Suprapubic skin (tissue), 4 donors: ENCODE results near the gene CLP1. TPM values are rescaled to one million over a fixed set of nuclear protein-coding genes. Genes with fewer than 3 reads are reported as not detected.

Source experiments
- DNase-seq, 2 donors: peaks; one replicate each; pipeline ENCODE4 v3.0.0-alpha.2; 2019; ENCODE audit warnings: low spot score in 2 of 2
- H3K27ac ChIP-seq: fragments of 200-600 bp; sonication (generic); one replicate; pipeline ENCODE4 v1.5.1; 2019
- H3K27me3 ChIP-seq: fragments of 200-600 bp; sonication (generic); one replicate; pipeline ENCODE4 v1.5.1; 2019
- H3K36me3 ChIP-seq: fragments of 200-600 bp; sonication (generic); one replicate; pipeline ENCODE4 v1.5.1; 2019
- H3K4me1 ChIP-seq: fragments of 200-600 bp; sonication (generic); one replicate; pipeline ENCODE4 v1.5.1; 2019
- H3K4me3 ChIP-seq: fragments of 200-600 bp; sonication (generic); one replicate; pipeline ENCODE4 v1.5.1; 2019; ENCODE audit warnings: mild to moderate bottlenecking
- H3K9me3 ChIP-seq: fragments of 200-600 bp; sonication (generic); one replicate; pipeline ENCODE4 v1.5.1; 2019
- CTCF ChIP-seq, 2 donors: fragments of 200-600 bp in 1 of 2; fragments of 450-650 bp in 1 of 2; sonication (generic) in 1 of 2; IDR thresholded peaks; one replicate each; pipeline ENCODE4 v1.5.1; 2016 to 2019; ENCODE audit warnings: antibody characterized with exemption in 2 of 2, mild to moderate bottlenecking in 1 of 2, moderate library complexity in 1 of 2
- EP300 ChIP-seq: sonication (generic); formaldehyde crosslinking; IDR thresholded peaks from one replicate; pipeline ENCODE4 v1.6.1; 2017; ENCODE audit warnings: antibody characterized with exemption
- POLR2A ChIP-seq, 2 donors: fragments of 450-650 bp; IDR thresholded peaks; one replicate each; pipeline ENCODE4 v1.6.1; 2017; ENCODE audit warnings: antibody characterized with exemption in 2 of 2, mild to moderate bottlenecking in 2 of 2, moderate library complexity in 2 of 2
- POLR2AphosphoS5 ChIP-seq, 3 donors: sonication (generic); formaldehyde crosslinking; IDR thresholded peaks; one replicate each; pipeline ENCODE4 v1.6.1; 2017; ENCODE audit warnings: antibody characterized with exemption in 3 of 3
- WGBS: methylation state at CpG from one replicate; pipeline ENCODE4 v1.1.5; 2018; 5-methylcytosine and 5-hydroxymethylcytosine counted together
- total RNA-seq, 4 donors: library from RNA; depleted of rRNA; stranded (reverse); fragments of >200 nt; gene quantifications; one replicate each; pipeline ENCODE4 v1.1.0, GENCODE V29; 2016

The CLP1 gene
- total RNA-seq, 4 donors from 2014 or later, result 8.5 to 24.4 (median 20.9) TPM

- DNase-seq, result no peak
- peaks cover 16% of the 10 kb centered on the region for H3K4me1 ChIP-seq
- no peak overlapping the region for H3K4me3 ChIP-seq
- WGBS, result 85% methylated on average over 9 of the region's 9 CpGs
- H3K36me3 ChIP-seq, result peaks cover 34% of the 10 kb centered on the region
- H3K27me3 ChIP-seq, result no peaks in the 10 kb centered on the region
- no peak for TF ChIP-seq POLR2A (IDR thresholded peaks at IDR 0.05)
- no peak overlapping the region for H3K27ac ChIP-seq
- no peaks in the 10 kb centered on the region for H3K9me3 ChIP-seq
These were observed 6.4 kb downstream of the CLP1 start for GRCh38 chr11:57663975-57664374.

- Histone ChIP-seq H3K27me3 (no peaks in the 10 kb centered on the region), H3K9me3 (no peaks in the 10 kb centered on the region), H3K4me3 (peak overlapping the region; percentile 98), H3K36me3 (peaks cover 6% of the 10 kb centered on the region), H3K4me1 (peaks cover 39% of the 10 kb centered on the region), H3K27ac (peak overlapping the region; percentile 99)
- TF ChIP-seq POLR2AphosphoS5 (IDR thresholded peaks at IDR 0.05), result peak in 2 of 3 donors; percentile 64 to 77
- TF ChIP-seq EP300, result no peak
- 0% methylated on average over 23 of the region's 29 CpGs for WGBS
- peak; percentile 98 to 99 for DNase-seq
These were observed 9.7 kb downstream of the CLP1 start for GRCh38 chr11:57667117-57667735.

GRCh38 chr11:57667736-57668433, 10.3 kb downstream of the CLP1 start, which contains the start of gene ZDHHC5:
Gene ZDHHC5, plus strand, starts transcription at chr11:57668114. Its CDS starts 4,977 bp downstream, at chr11:57673091.
- TF ChIP-seq EP300, result no peak
- peak; percentile 42 to 77 for TF ChIP-seq CTCF (IDR thresholded peaks at IDR 0.05)
- TF ChIP-seq POLR2A (IDR thresholded peaks at IDR 0.05), result peak; percentile 24 to 88
- TF ChIP-seq POLR2AphosphoS5 (IDR thresholded peaks at IDR 0.05), result peak in 2 of 3 donors; percentile 23 to 33
- Histone ChIP-seq H3K27me3 (no peaks in the 10 kb centered on the region), H3K4me1 (peaks cover 41% of the 10 kb centered on the region), H3K36me3 (peaks cover 8% of the 10 kb centered on the region), H3K27ac (peak within 1 kb of the TSS; percentile 99), H3K4me3 (peak within 1 kb of the TSS; percentile 98), H3K9me3 (no peaks in the 10 kb centered on the region)
- WGBS, result 1% methylated on average over 48 of the region's 96 CpGs
- DNase-seq, result peak; percentile 99 to 100

GRCh38 chr11:57668434-57668782, 10.8 kb downstream of the CLP1 start:
- Histone ChIP-seq H3K36me3 (peaks cover 14% of the 10 kb centered on the region), H3K4me3 (peak overlapping the region; percentile 98), H3K9me3 (no peaks in the 10 kb centered on the region), H3K27ac (peak overlapping the region; percentile 99), H3K4me1 (peaks cover 42% of the 10 kb centered on the region), H3K27me3 (no peaks in the 10 kb centered on the region)
- TF ChIP-seq CTCF (IDR thresholded peaks at IDR 0.05) (no peak), EP300 (no peak), POLR2AphosphoS5 (IDR thresholded peaks at IDR 0.05) (no peak), POLR2A (IDR thresholded peaks at IDR 0.05) (no peak)
- no peak for DNase-seq
- under 1% methylated on average over 26 of the region's 31 CpGs for WGBS

- Histone ChIP-seq H3K27ac (peak overlapping the region; percentile 75), H3K4me3 (no peak overlapping the region), H3K4me1 (peaks cover 67% of the 10 kb centered on the region), H3K9me3 (no peaks in the 10 kb centered on the region), H3K27me3 (no peaks in the 10 kb centered on the region), H3K36me3 (peaks cover 42% of the 10 kb centered on the region)
- TF ChIP-seq EP300 (no peak), POLR2AphosphoS5 (IDR thresholded peaks at IDR 0.05) (no peak), CTCF (IDR thresholded peaks at IDR 0.05) (no peak), POLR2A (IDR thresholded peaks at IDR 0.05) (no peak)
- no peak for DNase-seq
These were observed 16.7 kb downstream of the CLP1 start for GRCh38 chr11:57674251-57674650.

- DNase-seq, result no peak
- no peak for TF ChIP-seq POLR2AphosphoS5 (IDR thresholded peaks at IDR 0.05)
- TF ChIP-seq POLR2A (IDR thresholded peaks at IDR 0.05), result no peak
- no peak for TF ChIP-seq CTCF (IDR thresholded peaks at IDR 0.05)
- TF ChIP-seq EP300, result no peak
- peak overlapping the region; percentile 13 for H3K4me3 ChIP-seq
- WGBS, result 76% methylated on average over 3 of the region's 3 CpGs
- H3K4me1 ChIP-seq, result peaks cover 69% of the 10 kb centered on the region
- H3K27ac ChIP-seq, result peak overlapping the region; percentile 75
- H3K27me3 ChIP-seq, result no peaks in the 10 kb centered on the region
- H3K9me3 ChIP-seq, result no peaks in the 10 kb centered on the region
- peaks cover 42% of the 10 kb centered on the region for H3K36me3 ChIP-seq
These were observed 17.8 kb downstream of the CLP1 start for GRCh38 chr11:57675176-57675941.
